GM21381 (cell line): Measurements from ENCODE around the gene SORBS1.

ENCODE experiments used
- ATAC-seq: cut with Tn5 transposase; IDR thresholded peaks from one replicate; pipeline ENCODE4 v1.9.1; 2021; ENCODE audit warnings: mild to moderate bottlenecking, moderate library complexity; ENCODE audit not compliant: unreplicated experiment

Gene SORBS1

GRCh38 chr10:95517536-95518454, 43.4 kb downstream of the SORBS1 start:
- no peak for ATAC-seq

- ATAC-seq, result no peak
These were observed 44.3 kb downstream of the SORBS1 start for GRCh38 chr10:95516774-95517373.

- ATAC-seq, result no peak
These were observed 47.2 kb downstream of the SORBS1 start for GRCh38 chr10:95513941-95514392.

DNA sequence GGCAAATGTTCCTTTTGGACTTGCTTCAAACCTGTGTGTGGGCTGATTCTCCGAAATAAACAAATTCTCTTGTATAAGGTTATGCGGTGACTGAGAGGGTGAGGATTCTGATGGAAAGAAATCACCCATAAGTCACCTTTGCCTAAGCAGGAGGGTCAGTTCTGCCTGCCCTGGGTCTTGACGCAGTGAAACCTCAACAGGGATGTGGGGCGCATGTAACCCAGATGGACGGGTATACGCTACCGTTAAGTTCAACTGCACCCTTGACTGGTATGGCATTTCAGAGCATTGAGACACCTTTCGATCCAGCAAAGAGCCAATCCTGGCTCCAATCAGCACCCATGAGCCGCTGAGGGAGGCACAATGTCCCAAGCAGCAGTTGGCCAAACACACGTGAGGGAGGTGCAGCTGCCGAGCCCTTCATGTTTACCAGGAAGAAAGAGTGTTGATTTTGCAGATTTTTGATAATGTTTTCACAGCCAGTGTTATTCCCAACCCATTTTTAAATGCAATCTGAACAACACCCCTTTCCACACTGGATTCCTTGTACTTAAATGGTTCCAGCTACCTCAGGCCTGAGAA, 48.1 kb downstream of the SORBS1 start:
- ATAC-seq, result no peak

DNA sequence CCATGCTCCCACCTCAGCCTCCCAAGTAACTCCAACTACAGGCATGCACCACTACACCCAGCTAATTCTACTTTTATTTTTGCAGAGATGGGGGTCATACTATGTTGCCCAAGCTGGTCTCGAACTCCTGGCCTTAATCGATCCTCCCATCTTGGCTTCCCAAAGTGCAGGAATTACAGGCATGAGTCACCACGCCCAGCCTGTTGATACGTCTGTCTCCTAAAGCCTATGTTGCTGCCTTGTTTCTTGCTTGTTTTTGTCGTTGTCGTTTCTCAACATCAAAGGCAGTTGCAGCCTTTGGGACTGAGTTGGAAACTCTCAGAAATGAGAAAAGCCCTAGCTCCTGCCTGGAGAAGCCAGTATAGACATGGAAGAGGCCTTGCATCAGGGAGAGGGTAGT, 49.9 kb downstream of the SORBS1 start:
- no peak for ATAC-seq

DNA sequence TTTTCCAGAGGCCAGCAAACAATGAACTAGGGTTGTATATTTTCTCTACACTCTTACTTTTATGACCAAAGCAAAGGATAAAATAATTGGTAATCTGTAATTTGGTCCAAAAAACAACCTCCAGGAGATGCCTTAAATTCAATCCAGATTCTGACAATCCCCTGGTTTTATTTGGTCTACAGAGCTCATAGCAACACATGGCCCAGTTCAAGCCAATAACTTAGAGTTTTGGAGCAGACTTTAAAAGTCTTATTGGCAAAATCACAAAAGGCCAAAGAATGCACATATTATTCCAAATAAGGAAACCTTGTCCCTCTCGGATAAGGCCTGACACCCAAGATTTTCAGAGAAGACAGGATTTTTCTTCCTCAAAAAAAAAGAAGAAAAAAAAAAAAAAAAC, 51.9 kb downstream of the SORBS1 start:
- no peak for ATAC-seq

GRCh38 chr10:95508730-95509129, 52.4 kb downstream of the SORBS1 start:
- no peak for ATAC-seq

DNA sequence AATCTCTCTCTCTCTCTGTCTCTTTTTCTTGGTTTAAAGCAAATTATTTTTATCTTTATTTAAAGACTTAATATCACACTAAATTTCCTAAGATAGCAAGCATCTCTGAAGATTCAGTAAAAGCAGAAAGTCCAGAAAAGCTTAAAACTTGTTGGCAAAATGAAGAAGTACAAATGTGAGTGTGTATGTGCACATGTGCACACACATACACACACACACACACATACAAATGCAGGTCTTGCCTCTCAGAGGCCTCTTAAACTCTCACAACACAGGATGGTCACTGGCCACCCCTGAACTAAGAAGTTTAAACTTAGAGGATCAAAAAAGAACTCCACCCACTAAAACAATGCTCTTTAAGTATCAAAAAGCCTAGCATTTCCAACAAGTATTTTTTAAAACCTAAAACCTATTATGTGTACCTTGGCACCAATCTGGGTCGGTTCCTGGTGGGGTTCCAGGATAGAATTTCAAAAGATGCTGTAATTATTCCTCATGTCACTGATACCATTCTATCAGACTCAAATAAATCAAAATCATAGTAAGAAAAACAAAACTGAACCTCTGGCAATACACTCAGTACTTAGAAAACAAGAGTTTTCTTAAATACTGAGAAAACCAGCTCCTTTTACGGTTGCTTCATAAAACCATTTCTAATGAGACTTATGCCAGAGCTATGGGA, 55.0 kb downstream of the SORBS1 start:
- no peak for ATAC-seq

DNA sequence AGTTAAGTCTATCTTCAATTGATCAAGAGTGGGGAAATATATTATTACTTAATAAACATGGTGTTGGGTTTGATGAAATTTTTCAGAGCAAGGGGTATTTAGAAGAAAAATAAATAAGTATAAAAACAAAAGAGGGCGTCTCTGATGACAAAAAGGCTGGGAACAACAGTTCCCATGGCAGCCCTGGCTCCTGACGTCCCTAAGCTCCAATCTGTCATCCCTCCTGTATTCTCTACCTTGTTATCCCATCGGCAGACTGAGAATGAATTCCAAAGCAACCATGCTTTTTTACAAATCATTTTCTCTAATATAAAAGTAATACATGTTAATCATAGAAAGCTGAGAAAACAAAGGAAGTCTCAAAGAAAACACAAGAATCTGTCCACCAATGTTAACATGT, 55.5 kb downstream of the SORBS1 start:
- ATAC-seq, result no peak

GRCh38 chr10:95505084-95505610, 56.0 kb downstream of the SORBS1 start:
- ATAC-seq, result no peak

DNA sequence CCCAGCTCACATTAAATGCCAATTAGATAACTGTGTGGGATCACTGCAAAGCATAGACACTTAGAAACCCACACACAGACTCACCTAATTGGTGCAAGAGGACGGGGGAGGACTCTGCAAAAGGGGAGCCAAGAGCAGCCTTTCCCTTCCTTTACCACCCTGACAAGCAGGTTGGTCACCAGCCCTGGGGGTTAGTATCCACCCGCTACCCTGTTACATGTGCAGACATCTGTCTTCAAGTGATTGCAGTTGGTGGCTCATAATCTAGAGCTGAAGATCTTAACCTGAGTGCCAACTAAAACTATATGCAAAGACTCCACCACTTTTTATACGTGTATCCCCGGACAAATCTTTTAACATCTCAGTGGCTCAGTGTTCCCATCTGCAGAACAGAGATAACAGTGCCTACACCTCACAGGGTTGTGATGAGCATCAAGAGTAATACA, 56.9 kb downstream of the SORBS1 start:
- ATAC-seq, result no peak

DNA sequence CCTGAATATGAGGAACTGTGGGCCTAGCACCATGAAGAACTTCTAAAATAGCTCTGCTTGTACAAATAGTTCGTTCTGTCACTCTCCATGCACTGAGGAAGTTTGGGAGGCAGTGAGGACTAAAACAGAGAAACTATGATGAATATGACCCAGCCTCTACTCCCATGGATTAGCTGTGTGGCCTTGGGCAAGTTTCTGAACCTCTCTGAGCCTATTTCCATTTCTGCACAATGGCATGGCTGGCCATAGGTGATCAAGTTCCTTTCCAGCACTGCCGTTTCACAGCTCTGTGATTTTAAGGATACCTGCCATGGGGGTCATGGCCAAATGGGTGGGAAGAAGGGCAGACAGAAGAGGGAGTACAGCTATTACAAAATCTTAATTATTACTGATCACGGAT, 57.6 kb downstream of the SORBS1 start:
- ATAC-seq, result no peak

- no peak for ATAC-seq
These were observed 58.2 kb downstream of the SORBS1 start for GRCh38 chr10:95503001-95503400.

DNA sequence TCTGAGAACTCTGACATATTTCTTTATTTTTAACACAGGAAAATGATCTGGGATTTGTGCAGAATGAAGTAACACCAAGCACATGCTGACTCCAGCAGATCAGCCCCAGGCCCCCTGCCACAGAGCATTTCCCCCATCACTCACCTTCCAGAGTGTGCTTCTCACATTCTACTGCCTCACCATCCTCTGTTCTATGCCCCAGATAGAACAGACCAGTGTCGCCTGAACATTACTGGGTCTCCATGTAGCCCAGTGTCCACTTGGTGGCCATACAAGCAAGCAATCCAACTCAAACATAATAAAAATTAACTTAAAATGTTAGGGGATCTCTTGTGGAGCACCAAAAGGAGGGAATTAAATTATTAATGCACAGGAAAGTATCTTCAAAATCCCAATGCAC, 58.8 kb downstream of the SORBS1 start:
- ATAC-seq, result no peak

GRCh38 chr10:95501203-95502094, 59.7 kb downstream of the SORBS1 start:
- no peak for ATAC-seq

DNA sequence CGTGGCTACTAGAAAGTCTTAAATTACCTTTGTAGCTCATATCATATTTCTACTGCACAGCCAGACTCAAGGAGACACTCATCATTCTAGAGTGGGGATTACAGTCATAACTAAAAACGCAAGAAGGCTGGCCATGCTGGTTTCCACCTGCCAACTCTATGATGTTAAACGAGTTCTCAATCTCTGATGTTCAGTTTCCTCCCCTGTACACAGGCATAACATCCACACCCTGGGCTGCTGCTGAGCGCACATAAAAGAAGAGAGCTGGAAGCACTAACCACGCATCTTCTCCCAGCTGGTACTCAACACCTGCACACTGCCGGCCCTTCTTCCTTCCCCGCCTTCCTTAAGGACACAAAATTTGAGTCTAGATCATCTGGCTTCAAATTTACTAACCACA, 60.5 kb downstream of the SORBS1 start:
- ATAC-seq, result no peak

GRCh38 chr10:95500097-95500496, 61.1 kb downstream of the SORBS1 start:
- ATAC-seq, result no peak

DNA sequence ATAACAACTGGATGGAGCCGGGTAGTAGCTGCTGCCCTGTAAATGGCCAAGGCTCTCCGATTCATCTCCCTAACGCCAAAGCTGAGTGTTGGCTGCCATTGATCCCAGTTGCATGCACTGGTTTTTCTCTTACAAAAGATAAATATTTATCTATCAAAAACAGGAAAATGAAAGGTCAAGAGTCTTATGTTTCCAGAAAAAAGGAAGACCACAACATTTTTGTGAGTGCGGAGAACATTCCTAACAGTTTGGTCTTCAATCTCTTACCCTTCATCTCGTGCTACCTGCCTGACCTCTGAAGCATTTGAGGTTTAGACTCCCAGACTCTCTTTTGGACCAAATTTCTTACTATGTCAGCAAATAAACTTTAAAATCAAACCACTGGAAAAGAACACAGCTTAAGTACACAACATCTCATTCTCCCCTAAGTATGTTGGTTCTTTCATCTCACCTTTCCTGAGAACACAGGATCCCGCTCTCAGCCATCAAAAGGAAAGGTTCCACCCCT, 61.6 kb downstream of the SORBS1 start:
- ATAC-seq, result no peak

GRCh38 chr10:95496951-95497350, 64.2 kb downstream of the SORBS1 start:
- ATAC-seq, result no peak
